PFSK-1 (cell line): ENCODE data around the gene RGS7.

Experiments
- FOXP2 ChIP-seq: optimal IDR thresholded peaks from 2 replicates; pipeline ENCODE3; 2011; ENCODE audit warnings: borderline replicate concordance, control low read depth, inconsistent platforms; ENCODE audit not compliant: insufficient read depth; ENCODE audit errors: extremely low read length, extremely low read depth
- POLR2AphosphoS5 ChIP-seq: IDR thresholded peaks from 2 replicates; pipeline ENCODE4 v1.6.1; 2012; ENCODE audit warnings: low read depth, mild to moderate bottlenecking, control low read depth, low read length, moderate library complexity
- SIN3A ChIP-seq: IDR thresholded peaks from 2 replicates; pipeline ENCODE4 v1.6.1; 2012; ENCODE audit warnings: mild to moderate bottlenecking, low read length, moderate library complexity, borderline replicate concordance; ENCODE audit not compliant: insufficient read depth
- TAF1 ChIP-seq: IDR thresholded peaks from 2 replicates; pipeline ENCODE4 v1.6.1; 2012; ENCODE audit warnings: low read length, control low read depth, borderline replicate concordance; ENCODE audit not compliant: insufficient read depth
- TF ChIP-seq, protein P1 (sequence below), 2 experiments: IDR thresholded peaks; 2 replicates each; pipeline versions ENCODE4 v1.6.1 to v1.8.0; 2011 to 2012; ENCODE audit warnings: low read depth in 2 of 2, low read length in 2 of 2, control low read depth in 1 of 2, inconsistent platforms in 1 of 2, mild to moderate bottlenecking in 1 of 2, moderate library complexity in 1 of 2; ENCODE audit not compliant: insufficient read depth in 1 of 2

The RGS7 gene

DNA sequence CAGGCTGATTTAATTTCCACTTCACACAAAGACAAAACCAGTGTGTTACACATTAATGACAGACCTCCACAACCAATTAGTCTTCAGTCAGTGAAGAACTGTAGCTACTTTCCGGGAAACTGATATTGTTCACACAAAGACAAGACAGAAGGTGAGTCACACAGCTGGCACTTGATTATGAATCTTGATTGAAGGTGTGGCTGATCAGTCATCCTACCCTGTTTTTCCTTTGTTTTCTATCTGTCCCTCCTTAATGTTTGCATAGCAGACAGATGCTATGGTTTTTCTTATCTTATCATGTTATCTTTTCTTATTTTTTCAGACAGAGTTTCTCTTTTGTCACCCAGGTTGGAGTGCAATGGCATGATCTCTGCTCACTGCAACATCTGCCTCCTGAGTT is 560.0 kb downstream of the RGS7 start:
- TF ChIP-seq TAF1 (no peak), FOXP2 (no peak), SIN3A (no peak), POLR2AphosphoS5 (no peak)
- TF ChIP-seq, protein P1, sequence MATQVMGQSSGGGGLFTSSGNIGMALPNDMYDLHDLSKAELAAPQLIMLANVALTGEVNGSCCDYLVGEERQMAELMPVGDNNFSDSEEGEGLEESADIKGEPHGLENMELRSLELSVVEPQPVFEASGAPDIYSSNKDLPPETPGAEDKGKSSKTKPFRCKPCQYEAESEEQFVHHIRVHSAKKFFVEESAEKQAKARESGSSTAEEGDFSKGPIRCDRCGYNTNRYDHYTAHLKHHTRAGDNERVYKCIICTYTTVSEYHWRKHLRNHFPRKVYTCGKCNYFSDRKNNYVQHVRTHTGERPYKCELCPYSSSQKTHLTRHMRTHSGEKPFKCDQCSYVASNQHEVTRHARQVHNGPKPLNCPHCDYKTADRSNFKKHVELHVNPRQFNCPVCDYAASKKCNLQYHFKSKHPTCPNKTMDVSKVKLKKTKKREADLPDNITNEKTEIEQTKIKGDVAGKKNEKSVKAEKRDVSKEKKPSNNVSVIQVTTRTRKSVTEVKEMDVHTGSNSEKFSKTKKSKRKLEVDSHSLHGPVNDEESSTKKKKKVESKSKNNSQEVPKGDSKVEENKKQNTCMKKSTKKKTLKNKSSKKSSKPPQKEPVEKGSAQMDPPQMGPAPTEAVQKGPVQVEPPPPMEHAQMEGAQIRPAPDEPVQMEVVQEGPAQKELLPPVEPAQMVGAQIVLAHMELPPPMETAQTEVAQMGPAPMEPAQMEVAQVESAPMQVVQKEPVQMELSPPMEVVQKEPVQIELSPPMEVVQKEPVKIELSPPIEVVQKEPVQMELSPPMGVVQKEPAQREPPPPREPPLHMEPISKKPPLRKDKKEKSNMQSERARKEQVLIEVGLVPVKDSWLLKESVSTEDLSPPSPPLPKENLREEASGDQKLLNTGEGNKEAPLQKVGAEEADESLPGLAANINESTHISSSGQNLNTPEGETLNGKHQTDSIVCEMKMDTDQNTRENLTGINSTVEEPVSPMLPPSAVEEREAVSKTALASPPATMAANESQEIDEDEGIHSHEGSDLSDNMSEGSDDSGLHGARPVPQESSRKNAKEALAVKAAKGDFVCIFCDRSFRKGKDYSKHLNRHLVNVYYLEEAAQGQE (IDR thresholded peaks at IDR 0.05; ENCODE audit: insufficient read depth in 1 of 2, low read depth in 2 of 2, low read length in 2 of 2), result no peak

DNA sequence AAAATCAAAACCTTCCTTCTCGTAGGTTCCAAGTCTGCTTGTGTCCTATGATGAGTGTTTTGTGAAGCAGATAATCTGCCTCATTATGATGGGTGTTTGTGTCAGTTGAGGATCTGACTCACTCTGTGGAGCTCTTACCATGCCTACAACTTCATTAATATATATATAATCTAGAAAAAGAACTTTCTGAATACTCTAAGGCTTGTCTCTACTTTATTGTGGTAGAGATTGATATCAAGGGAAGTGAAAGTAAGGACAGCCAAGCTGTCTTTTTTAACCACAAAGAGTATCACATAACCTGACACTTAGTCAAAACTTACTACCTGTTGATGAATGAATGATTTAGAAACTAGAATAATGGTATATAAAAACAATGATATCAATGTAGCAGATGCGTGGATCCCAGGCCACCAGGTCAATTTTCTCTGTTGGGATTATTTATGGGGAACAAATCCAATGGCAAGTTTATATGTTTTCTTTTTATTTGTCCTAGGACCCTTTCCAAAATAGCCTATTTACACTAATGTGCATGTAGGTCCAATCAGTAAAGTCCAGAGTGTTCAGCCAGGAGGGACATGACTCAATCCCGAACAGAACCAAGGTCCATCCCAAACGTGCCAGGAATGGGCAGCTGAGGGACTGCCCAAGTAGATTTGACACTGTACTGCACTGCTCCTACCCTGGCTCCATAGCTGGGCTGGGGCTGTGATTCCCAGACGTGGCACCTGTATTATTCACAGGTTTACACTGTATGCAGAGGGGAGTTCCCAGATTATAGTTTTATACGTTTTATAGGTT is 562.8 kb downstream of the RGS7 start:
- no peak for TF ChIP-seq SIN3A
- no peak for TF ChIP-seq TAF1
- TF ChIP-seq, protein P1 (IDR thresholded peaks at IDR 0.05; ENCODE audit: insufficient read depth in 1 of 2, low read depth in 2 of 2, low read length in 2 of 2), result no peak
- no peak for TF ChIP-seq FOXP2
- no peak for TF ChIP-seq POLR2AphosphoS5

DNA sequence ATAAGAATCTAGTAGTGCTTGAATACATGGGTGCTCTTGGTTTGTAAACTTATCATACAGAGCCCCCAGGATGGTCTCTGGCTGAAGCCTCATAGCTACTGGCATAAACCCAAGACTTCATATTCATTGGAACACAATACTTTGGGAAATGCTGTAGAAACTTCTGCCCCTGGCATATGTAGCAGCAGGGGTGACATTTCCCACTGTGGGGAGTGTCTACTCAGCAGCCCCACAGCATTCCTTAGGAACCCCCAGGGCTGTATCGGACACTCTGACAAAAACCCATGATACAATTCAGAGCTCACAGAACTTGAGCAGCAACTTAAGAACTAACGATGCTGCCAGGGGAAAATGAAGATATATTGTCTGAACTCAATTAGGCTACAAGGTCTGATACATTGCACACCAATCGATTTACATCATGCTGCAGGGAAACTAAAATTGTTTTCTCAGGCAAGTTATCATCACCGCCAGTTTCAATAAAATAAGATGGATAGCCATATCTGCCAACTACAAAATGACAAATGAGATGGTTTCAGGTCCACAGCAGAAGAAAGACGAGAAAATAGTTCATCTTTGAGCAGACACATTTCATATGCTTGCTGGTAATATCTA is 564.0 kb downstream of the RGS7 start:
- TF ChIP-seq, protein P1 (IDR thresholded peaks at IDR 0.05; ENCODE audit: insufficient read depth in 1 of 2, low read depth in 2 of 2, low read length in 2 of 2), result no peak

DNA sequence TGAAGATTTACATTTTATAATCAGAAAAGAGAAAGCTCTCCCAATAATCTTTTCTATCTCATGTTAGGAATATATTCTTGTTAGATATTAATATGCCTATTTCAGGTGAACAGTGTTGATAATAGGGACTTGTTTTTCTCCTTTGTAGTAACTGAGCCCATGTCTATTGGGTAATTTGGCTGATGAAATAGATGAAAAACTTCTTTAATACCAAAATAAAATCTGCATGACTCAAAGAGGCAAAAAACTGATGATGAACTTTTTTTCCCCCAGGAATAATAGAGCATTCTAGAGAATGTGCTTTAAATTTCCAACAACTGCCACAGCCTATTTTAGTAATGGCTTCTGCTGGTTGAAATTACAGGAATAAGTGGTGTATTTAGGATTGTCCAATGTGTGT is 566.1 kb downstream of the RGS7 start:
- TF ChIP-seq FOXP2, result no peak

DNA sequence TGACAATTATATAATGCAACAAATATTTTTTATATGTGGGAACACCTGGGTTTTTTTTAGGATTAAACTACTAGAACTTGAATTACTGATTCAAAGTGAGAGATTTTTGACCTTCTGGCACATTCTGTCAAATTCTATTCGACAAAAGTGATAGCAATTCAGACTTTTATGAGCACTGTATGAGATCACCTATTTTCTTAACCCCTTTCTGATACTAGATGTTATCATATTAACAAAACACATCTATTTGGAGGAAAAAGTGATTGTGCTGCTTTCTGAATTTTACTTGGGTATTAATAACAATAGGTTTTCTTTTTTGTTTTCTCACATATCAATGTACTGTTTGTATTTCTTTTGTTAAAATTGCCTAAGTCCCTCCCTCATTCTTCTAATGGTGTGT is 570.1 kb downstream of the RGS7 start:
- TF ChIP-seq TAF1, result no peak
- TF ChIP-seq SIN3A, result no peak
- TF ChIP-seq, protein P1 (IDR thresholded peaks at IDR 0.05; ENCODE audit: insufficient read depth in 1 of 2, low read depth in 2 of 2, low read length in 2 of 2), result no peak
- no peak for TF ChIP-seq FOXP2
- TF ChIP-seq POLR2AphosphoS5, result no peak
